SHP77 treated with DMSO at 0.1 percent for 48 hours (cell line): Measurements from ENCODE around the gene TM2D1.
"Not testable (repeated sequence)": the region's sequence is repeated elsewhere in the genome, so short reads cannot be mapped to it uniquely, and the experiment has no call there.

Experiments
- DNase-seq: peaks from one replicate; lab custom pipeline; 2025; lab: John Stamatoyannopoulos, UW

TM2D1 gene

DNA sequence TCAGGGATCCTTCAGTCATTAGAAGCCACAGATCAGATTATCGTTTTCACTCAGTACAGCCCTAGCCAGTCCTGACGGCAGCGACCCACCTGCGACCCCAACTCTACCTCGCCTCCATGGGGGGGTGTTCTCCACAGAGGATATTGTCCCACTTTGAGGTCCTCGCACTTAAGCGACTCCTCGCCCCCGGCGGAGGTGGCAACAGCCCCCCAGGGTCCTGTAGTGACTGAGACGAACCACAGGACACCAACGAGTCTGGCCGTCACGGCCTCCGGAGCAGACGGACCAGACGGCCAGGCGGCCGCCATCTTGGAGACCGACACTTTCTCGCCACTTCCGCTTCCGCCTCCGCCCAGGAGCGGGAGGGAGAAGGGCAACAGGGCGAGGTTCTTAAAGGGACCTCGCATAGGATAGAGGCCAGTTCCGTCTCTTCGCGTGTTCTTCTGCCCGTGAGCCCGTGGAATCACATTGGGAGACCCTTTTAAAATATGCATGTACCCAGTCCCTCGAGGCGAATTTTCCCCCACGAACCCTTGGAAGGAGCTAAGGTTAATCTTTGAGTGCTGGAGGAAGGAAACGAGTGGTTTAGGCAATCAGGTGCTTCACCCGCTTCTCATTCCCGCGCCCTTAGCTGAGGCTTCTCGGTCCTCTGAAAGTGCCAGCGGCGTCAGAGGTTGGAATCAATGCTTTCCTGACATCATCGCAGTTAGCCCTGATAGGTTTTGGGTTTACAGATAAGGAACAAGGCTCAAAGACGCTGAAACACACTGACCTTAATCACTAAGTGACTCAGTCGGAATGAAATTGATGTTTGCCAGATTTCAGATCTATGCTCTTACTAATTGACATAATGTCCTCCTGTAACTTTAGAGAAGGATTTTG, at the start of gene TM2D1:
Gene TM2D1, minus strand, starts transcription at position 329 of the 882 bp plus-strand sequence. Its CDS starts 21 bp downstream, at position 308.
- DNase-seq, result peak; percentile 90

DNA sequence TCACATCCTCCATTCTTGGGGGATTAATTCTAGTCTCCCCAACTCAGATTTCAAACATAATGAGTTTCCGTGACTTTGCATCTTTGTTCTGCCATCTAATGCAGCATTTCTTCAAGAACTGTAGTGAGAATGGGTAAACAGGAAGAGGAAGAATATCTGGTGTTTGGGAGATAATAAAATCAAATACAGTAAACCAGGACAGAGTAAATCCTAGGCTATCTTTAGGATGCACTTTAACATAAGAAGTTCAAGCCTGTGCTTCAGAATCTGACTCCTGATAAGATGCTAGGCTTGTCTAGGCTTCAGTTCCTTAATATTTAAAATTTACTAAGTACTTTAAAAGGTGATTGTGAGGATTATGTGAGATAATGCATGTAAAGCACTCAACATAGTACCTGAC, 45.2 kb upstream of the TM2D1 start:
- DNase-seq, result no peak

DNA sequence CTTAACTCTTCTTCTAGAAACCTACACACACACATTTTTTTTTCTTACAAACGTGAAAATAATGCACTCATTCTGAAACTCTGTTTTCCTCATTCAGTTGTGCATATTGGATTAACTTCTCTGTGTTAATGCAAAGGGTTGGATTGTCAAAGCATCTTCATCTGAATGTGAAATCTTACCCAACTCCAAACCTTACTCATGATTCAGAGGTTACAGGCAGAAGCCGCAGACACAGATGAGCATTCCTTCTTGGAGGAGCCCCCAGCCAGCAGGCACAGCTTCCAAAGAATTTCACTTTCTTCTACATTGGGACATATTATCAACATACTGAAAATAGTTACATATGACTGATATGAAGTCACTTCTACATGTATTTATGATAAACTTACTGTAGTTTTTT, 33.0 kb upstream of the TM2D1 start:
- DNase-seq, result no peak

- DNase-seq, result no peak
These were observed 31.8 kb upstream of the TM2D1 start for GRCh38 chr1:61756773-61757172.

DNA sequence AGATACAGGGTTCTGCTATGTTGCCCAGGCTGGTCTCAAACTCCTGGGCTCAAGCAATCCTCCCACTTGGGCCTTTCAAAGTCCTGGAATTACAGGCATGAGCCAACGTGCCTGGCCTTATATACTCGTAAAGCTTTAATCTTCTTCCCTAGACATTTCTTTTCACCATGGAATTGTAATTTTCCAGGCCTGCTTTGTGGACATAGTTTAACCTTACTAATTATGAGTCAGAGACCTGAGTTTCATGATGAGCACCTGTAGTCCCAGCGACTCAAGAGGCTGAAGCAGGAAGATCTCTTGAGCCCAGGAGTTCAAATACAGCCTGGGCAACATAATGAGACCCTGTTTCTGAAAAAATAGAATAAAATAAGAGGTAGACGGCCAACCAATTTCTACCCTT, 29.6 kb upstream of the TM2D1 start:
- DNase-seq, result no peak

DNA sequence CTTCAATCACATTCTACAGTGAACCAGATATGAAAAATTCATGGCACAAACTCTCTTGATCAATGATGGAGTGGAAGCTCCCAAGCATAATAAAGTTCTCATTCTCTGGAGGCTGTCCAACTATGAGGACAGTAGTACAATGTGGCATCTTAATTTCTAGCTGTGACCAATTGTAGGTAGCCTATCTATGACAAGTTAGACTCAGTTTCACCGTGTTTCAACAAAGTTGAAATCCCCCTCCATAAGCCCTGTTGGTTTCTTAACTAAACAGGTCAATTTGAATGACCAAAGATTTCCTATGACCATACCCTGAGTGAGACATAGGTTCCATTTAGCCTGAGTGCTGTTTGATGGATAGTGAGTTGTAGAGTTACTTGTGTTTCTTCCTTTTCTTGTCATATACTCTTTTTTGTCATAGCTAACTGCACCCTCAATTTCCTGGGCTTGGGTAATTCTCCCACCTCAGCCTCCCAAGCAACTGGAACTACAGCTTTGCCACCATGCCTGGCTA, 29.1 kb upstream of the TM2D1 start:
- DNase-seq, result no peak

DNA sequence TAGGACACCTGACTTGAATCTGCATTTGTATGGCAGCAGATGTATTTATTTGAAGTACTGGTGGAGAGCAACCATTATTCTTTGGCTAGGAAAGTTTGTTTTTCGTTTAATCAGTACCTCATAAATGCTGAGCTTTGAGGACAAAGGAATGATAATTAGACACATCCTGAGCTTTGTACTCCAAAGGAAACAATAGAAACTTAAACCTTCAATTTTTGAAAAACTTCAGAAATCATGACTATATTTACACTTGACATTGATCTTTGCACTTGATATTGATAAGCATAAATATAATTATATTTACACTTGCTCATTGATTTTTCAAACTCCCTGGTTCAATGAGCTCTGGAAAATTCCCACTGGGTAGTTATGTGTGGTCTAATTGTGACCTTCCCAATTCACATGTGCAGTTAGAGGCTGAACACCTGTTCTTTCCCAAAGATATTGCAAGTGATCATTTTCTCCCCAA, 28.0 kb upstream of the TM2D1 start:
- no peak for DNase-seq

GRCh38 chr1:61749574-61749973, 24.6 kb upstream of the TM2D1 start:
- no peak for DNase-seq

- DNase-seq, result no peak
These were observed 23.6 kb upstream of the TM2D1 start for GRCh38 chr1:61748566-61748965.

GRCh38 chr1:61746813-61747212, 21.9 kb upstream of the TM2D1 start:
- DNase-seq, result no peak

DNA sequence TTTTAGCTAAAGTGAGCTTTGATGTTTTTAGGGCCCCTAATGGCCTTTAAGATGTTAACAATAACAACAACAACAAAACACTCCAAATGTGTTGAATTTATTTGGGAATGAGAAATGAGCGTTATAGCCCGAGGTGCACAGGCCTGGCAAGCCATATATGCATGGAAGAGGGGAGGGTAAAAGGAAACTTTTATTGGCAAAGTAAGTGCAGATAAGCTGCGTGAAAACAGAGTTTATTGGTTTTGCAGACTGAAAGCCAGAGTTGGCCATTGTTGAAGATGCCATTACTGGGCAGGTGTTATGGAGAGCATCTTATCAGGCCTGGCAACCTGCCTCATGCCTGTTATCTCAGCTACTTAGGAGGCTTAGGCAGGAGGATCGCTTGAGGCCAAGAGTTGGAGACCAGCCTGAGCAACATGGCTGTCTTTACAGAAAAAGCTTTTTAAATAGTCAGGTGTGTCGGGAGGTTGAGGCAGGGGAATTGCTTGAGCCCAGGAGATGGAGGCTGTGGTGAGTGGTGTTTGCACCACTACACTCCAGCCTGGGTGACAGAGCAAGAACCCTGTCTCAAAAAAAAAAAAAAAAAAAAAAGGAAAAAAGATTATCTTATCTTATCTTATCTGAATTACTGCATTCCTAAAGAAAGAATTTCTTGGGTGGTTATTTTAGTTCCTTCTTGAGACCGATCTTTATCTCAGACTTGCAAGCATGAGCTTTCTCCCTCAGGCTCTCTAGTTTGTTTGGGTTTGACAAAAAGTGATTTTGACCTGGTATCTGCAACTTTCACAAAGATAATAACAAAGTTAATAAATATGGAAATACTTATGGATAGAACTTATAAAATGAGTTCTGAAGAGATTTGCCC, 19.0 kb upstream of the TM2D1 start:
- DNase-seq, result no peak

- DNase-seq, result no peak
These were observed 18.4 kb upstream of the TM2D1 start for GRCh38 chr1:61743431-61743705.

DNA sequence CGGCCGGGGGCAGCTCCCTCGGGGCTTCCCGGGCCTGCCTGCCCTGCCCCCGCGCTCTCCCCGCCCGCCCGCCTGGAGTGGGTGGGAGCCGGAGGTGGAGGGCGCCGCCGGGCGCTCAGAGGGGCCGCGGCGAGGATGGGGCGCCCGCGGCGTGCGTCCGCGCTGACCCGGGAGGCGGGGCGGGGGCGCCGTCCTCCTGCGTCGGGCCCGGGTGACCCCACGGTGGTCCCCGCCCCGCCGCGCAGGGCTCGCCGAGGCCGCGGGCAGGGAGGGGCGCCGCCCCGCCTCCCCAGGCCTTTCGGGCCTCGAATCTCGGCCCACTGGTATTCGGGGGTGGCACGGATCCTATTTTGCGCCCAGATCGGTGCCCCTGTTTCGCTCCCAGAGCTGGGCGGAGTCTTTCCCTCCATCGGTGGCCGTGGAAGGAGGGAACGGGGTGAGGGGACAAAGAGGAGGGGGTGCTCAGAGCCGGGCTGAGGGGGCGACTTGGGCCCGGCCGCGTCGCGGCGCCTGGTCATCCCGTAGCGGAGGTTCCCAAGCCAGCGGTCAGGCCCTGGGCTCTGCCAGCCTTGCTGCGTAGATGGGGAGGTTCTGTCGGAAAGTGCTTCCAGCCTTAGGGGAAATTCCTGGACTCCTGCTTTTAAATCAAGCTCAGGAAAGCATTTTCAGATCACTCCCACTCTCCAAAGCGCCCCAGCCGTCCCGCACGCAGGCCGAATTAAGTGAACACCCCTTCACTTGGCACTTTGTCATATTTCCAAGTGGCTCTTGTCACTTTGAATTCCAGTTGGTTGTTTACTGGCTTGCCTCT, 17.9 kb upstream of the TM2D1 start:
- no peak for DNase-seq

DNA sequence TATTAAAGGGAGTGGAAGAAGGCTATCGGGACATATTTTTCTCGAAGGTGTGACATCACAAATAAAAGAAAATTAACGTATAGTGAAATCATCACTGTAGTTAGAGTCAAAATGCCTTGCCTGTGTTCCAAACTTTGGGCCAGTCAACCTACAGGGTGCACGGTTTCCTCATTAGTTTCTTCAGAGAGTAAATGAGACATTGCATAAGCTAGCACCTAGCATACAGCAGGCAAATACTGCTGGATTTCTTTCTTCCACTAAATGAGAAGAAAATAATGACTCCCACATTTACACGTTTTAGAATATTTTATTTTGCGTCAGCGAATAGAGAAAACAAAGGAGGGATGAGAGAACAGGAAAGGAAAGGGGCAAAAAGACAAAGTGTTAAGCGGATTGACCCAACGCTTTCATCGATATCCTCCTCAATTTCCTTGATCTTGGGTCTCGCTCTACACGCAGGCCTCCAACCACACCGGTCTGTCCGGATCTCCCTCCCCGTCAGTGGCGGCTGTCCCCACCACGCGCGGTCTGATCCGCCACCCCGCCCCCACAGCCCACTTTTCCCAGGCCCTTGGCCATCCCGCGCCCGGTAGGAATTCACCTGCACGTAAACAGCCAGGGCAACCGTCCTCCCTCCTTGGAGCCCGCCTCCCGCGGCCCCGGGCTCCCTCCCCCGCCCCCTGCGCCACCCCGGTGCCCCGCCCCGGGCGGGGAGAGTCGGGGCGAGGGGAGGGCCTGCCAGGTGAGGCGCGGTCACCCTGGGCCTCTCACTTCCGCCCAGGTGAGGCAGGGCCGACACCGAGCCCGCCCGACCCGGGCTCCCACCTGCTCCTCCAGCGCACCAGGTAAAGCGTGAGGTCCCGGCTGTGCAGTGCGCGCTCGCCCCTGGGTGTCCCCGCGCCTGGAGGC, 17.0 kb upstream of the TM2D1 start, which contains the start of gene PATJ:
Gene PATJ, plus strand, starts transcription at position 770 of the 909 bp plus-strand sequence. CDS start 20,413 bp downstream, outside the sequence.
- DNase-seq, result no peak

GRCh38 chr1:61740751-61741700, 16.1 kb upstream of the TM2D1 start:
- DNase-seq, result no peak

DNA sequence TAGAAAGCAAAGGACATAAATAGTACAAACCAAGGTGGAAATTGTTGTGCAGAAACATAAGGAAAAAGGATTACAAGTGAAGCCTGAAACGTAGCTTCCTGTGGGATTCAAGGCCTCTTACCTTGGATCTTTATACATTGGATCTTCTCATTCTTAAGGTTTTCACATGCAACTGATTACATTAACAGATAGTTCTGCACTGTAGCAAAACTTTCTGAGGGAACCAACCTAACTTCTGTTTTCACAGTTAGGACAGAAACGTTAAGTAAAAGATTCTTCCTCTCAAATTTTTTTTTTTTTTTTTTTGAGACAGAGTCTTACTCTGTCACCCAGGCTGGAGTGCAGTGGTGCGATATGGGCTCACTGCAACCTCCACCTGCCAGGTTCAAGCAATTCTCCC, 7.8 kb upstream of the TM2D1 start:
- DNase-seq, result no peak

DNA sequence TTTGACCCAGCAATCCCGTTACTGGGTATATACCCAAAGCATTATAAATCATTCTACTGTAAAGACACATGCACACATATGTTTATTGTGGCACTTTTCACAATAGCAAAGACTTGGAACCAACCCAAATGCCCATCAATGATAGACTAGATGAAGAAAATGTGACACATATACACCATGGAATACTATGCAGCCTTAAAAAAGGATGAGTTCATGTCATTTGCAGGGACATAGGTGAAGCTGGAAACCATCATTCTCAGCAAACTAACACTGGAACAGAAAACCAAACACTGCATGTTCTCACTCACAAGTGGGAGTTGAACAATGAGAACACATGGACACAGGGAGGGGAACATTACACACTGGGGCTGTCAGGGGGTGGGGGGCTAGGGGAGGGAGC, 5.7 kb upstream of the TM2D1 start:
- not testable (repeated sequence) for DNase-seq

DNA sequence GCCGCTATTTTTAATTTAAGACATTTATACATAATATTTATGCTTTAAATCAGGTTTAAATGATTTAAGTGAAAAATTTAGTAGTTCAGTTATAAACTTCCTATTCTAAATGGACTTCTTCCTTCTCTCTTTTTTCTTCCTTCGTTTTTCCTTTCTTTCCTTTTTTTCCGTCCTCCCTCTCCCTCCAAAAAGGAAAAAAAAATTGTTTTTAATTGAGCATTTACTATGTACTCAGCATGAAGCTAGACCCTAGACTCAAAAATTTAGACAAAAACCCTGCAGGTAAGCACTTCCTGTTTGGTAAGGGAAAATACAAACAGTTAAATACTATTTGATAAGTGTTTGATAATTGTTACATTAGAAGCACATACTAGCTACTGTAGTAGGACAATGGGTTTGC, 2.6 kb upstream of the TM2D1 start:
- DNase-seq, result no peak

DNA sequence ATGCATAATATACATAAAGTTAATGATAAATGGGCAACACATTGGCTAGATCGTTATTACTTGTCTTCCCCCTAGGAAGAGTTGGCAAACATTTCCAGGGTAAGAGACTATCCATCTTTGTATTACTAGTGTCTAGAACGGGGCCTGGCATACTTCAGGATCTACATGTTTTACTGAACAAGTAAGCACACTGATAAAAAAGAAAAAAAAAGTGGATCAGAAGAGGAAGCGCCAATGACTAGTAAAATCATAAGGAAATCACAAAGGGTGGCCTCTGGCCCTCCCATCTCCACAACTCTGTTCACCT, 482 bp downstream of the TM2D1 start:
- no peak for DNase-seq
